HG03521 (cell line): ENCODE results near the gene CALHM3.
A peak's percentile ranks its signal among the peaks of the same experiment; 100 is the strongest.

Experiments
- ATAC-seq: cut with Tn5 transposase; IDR thresholded peaks from one replicate; pipeline ENCODE4 v1.9.1; 2021; ENCODE audit warnings: mild to moderate bottlenecking, moderate library complexity; ENCODE audit not compliant: unreplicated experiment

CALHM3 gene

GRCh38 chr10:103475437-103475836, 3.6 kb downstream of the CALHM3 start:
- no peak for ATAC-seq

GRCh38 chr10:103474077-103474476, 5.0 kb downstream of the CALHM3 start:
- no peak for ATAC-seq

GRCh38 chr10:103473261-103473671, 5.8 kb downstream of the CALHM3 start:
- ATAC-seq, result no peak

GRCh38 chr10:103472005-103472404, 7.0 kb downstream of the CALHM3 start:
- ATAC-seq, result no peak

GRCh38 chr10:103470761-103471653, 8.0 kb downstream of the CALHM3 start:
- ATAC-seq, result peak; percentile 58

- ATAC-seq, result no peak
Measured at GRCh38 chr10:103469201-103469600, 9.8 kb downstream of the CALHM3 start.

GRCh38 chr10:103467406-103467805, 11.6 kb downstream of the CALHM3 start:
- no peak for ATAC-seq

- ATAC-seq, result no peak
Measured at GRCh38 chr10:103466734-103467133, 12.3 kb downstream of the CALHM3 start.

- no peak for ATAC-seq
Measured at GRCh38 chr10:103465411-103466179, 13.4 kb downstream of the CALHM3 start.

- ATAC-seq, result no peak
Measured at GRCh38 chr10:103463499-103463898, 15.5 kb downstream of the CALHM3 start.

GRCh38 chr10:103459615-103460014, 19.4 kb downstream of the CALHM3 start:
- ATAC-seq, result no peak

- peak; percentile 63 for ATAC-seq
Measured at GRCh38 chr10:103458720-103459119, 20.3 kb downstream of the CALHM3 start, which contains the start of gene CALHM1. Gene CALHM1, minus strand, starts transcription at chr10:103458900. Its CDS starts 149 bp downstream, at chr10:103458751.

GRCh38 chr10:103457896-103458583, 21.0 kb downstream of the CALHM3 start:
- ATAC-seq, result no peak

GRCh38 chr10:103457176-103457712, 21.8 kb downstream of the CALHM3 start:
- no peak for ATAC-seq

GRCh38 chr10:103456074-103456660, 22.9 kb downstream of the CALHM3 start:
- ATAC-seq, result no peak

GRCh38 chr10:103455235-103455634, 23.8 kb downstream of the CALHM3 start:
- ATAC-seq, result no peak

- no peak for ATAC-seq
Measured at GRCh38 chr10:103454026-103454425, 25.0 kb downstream of the CALHM3 start.

- no peak for ATAC-seq
Measured at GRCh38 chr10:103452506-103453230, 26.4 kb downstream of the CALHM3 start.

- ATAC-seq, result peak; percentile 55
Measured at GRCh38 chr10:103451831-103452505, 27.1 kb downstream of the CALHM3 start, which contains the start of gene CALHM2. Gene CALHM2, minus strand, starts transcription at chr10:103452370. Its CDS starts 2,429 bp downstream, at chr10:103449941.
